B cell (primary cell): ENCODE measurements around the gene DYNLL1. TPM values are rescaled to one million over a fixed set of nuclear protein-coding genes. Genes with fewer than 3 reads are reported as not detected.

Experiments used
- ATAC-seq: fragments of 200-7000 bp; cut with Tn5 transposase; one replicate; pipeline ENCODE4 v1.10.0; 2021; ENCODE audit warnings: low read depth, mild to moderate bottlenecking, moderate number of reproducible peaks, moderate library complexity
- CTCF ChIA-PET: fragments of 350-600 bp; sonication (Branson Sonifier 250); formaldehyde crosslinking; loops from one replicate; lab custom pipeline; 2021; ENCODE audit warnings: antibody characterized with exemption, inconsistent platforms; lab: Charles Lee
- POLR2A ChIA-PET: fragments of 350-600 bp; sonication (Branson Sonifier 250); formaldehyde crosslinking; loops from one replicate; lab custom pipeline; 2021; ENCODE audit warnings: antibody characterized with exemption; lab: Charles Lee
- DNase-seq: peaks from one replicate; pipeline ENCODE4 v3.0.0; 2013
- H2AFZ ChIP-seq: 2 replicates; pipeline ENCODE4 v1.6.1; 2012; ENCODE audit warnings: mild to moderate bottlenecking, low read depth, low read length; ENCODE audit not compliant: insufficient read depth, poor library complexity, severe bottlenecking
- H3K27ac ChIP-seq, 2 donors: 1 replicate in 1 of 2; 2 replicates in 1 of 2; pipeline ENCODE4 v1.5.1; 2012 to 2013; ENCODE audit warnings: low read length in 2 of 2, mild to moderate bottlenecking in 2 of 2, moderate library complexity in 1 of 2
- H3K27me3 ChIP-seq, 4 experiments: fragments of 200-600 bp in 1 of 4; sonication (generic) in 1 of 4; replicated peaks in 1 of 4; 1 replicate in 2 of 4; 2 replicates in 2 of 4; pipeline versions ENCODE4 v1.6.1 to v1.7.0; 2013 to 2016; ENCODE audit warnings: low read length in 3 of 4, mild to moderate bottlenecking in 2 of 4, mixed read lengths in 1 of 4, moderate library complexity in 1 of 4; ENCODE audit not compliant: insufficient read depth in 4 of 4, control insufficient read depth in 3 of 4; ENCODE audit errors: control extremely low read depth in 1 of 4
- H3K36me3 ChIP-seq, 2 experiments: replicated peaks in 1 of 2; 1 replicate in 1 of 2; 2 replicates in 1 of 2; pipeline versions ENCODE4 v1.6.1 to v1.7.1; 2013; ENCODE audit warnings: low read length in 1 of 2; ENCODE audit not compliant: insufficient read depth in 2 of 2, control insufficient read depth in 1 of 2; ENCODE audit errors: control extremely low read depth in 1 of 2, extremely low read depth in 1 of 2
- H3K4me1 ChIP-seq, 2 donors: fragments of 200-600 bp in 1 of 2; sonication (generic) in 1 of 2; 1 replicate in 1 of 2; 2 replicates in 1 of 2; pipeline versions ENCODE4 v1.5.1 to v1.6.1; 2013 to 2017; ENCODE audit warnings: low read length in 2 of 2; ENCODE audit not compliant: control insufficient read depth in 2 of 2, insufficient read depth in 2 of 2
- H3K4me2 ChIP-seq: replicated peaks from 2 replicates; pipeline ENCODE3; 2012; ENCODE audit warnings: mild to moderate bottlenecking, low read depth, low read length; ENCODE audit not compliant: poor library complexity, severe bottlenecking
- H3K4me3 ChIP-seq, 5 experiments: fragments of 200-600 bp in 1 of 5; sonication (generic) in 1 of 5; 1 replicate in 3 of 5; 2 replicates in 2 of 5; pipeline versions ENCODE4 v1.5.1 to v1.7.0; 2011 to 2016; ENCODE audit warnings: low read length in 4 of 5, mild to moderate bottlenecking in 4 of 5, low read depth in 2 of 5, control low read depth in 1 of 5, moderate library complexity in 1 of 5; ENCODE audit not compliant: insufficient read depth in 1 of 5; ENCODE audit errors: control extremely low read depth in 1 of 5, extremely low read depth in 1 of 5
- H3K79me2 ChIP-seq: fragments of 200-600 bp; sonication (generic); one replicate; pipeline ENCODE4 v1.6.0; 2016; ENCODE audit warnings: low read length; ENCODE audit not compliant: control insufficient read depth, insufficient read depth
- H3K9ac ChIP-seq: fragments of 200-600 bp; sonication (generic); 2 replicates; pipeline ENCODE4 v1.6.1; 2017; ENCODE audit warnings: mild to moderate bottlenecking, low read length, moderate library complexity
- H3K9me3 ChIP-seq, 3 donors: one replicate each; pipeline versions ENCODE4 v1.6.1 to v1.7.1; 2013; ENCODE audit warnings: low read length in 2 of 3; ENCODE audit not compliant: control insufficient read depth in 2 of 3, insufficient read depth in 1 of 3; ENCODE audit errors: control extremely low read depth in 1 of 3
- H4K20me1 ChIP-seq: 2 replicates; pipeline ENCODE4 v1.6.0; 2012; ENCODE audit warnings: mild to moderate bottlenecking, low read length; ENCODE audit not compliant: insufficient read depth, control insufficient read depth, poor library complexity, severe bottlenecking
- H3K27ac Mint-ChIP-seq: one replicate; pipeline ENCODE4 v1.8.0; 2021; ENCODE audit warnings: mixed read lengths
- H3K27me3 Mint-ChIP-seq: one replicate; pipeline ENCODE4 v1.8.0; 2021; ENCODE audit warnings: mixed read lengths
- H3K4me1 Mint-ChIP-seq: one replicate; pipeline ENCODE4 v1.8.0; 2021; ENCODE audit warnings: mixed read lengths
- H3K4me3 Mint-ChIP-seq: one replicate; pipeline ENCODE4 v1.8.0; 2021; ENCODE audit warnings: mixed read lengths
- H3K9me3 Mint-ChIP-seq: one replicate; pipeline ENCODE4 v1.8.0; 2022; ENCODE audit warnings: mixed read lengths; ENCODE audit not compliant: insufficient read depth
- CTCF ChIP-seq: fragments of 200-600 bp; IDR thresholded peaks from one replicate; pipeline ENCODE4 v1.8.0; 2022; ENCODE audit warnings: antibody characterized with exemption, mild to moderate bottlenecking
- EZH2 ChIP-seq: IDR thresholded peaks from 2 replicates; pipeline ENCODE4 v1.6.1; 2012; ENCODE audit warnings: borderline replicate concordance, low read depth, mild to moderate bottlenecking, moderate library complexity, low read length; ENCODE audit not compliant: insufficient read depth, poor library complexity, severe bottlenecking
- WGBS: methylation state at CpG from one replicate; pipeline ENCODE4 v1.1.5; 2013; ENCODE audit warnings: missing lambda C conversion rate; ENCODE audit not compliant: insufficient coverage; 5-methylcytosine and 5-hydroxymethylcytosine counted together
- intact Hi-C: fragments of 100-400 bp; cut with micrococcal nuclease; formaldehyde crosslinking; loops from one replicate; pipeline ENCODE4 v1.10.0; 2022
- polyA plus RNA-seq: library from polyadenylated mRNA; depleted of rRNA; stranded (reverse); fragments of >200 nt; gene quantifications from 2 replicates; pipeline ENCODE4 v1.2.3, GENCODE V29; 2012
- total RNA-seq, 2 donors: library from RNA; stranded (reverse); fragments of 120-200 nt in 1 of 2; gene quantifications; 1 replicate in 1 of 2; 2 replicates in 1 of 2; pipeline versions ENCODE4 v1.2.3 to v1.2.4, GENCODE V29; 2013 to 2022

DYNLL1 gene
- total and polyA plus RNA-seq, 2 donors (not counting 1 experiment from before 2014, with no cell fraction given), result 116 to 132 TPM

- Histone ChIP-seq H3K4me2 (no peak overlapping the region), H3K27ac (no peak overlapping the region), H3K4me3 (no peak overlapping the region), H2AFZ (no peak overlapping the region), H3K27me3 (no peaks in the 10 kb centered on the region), H3K36me3 (peaks cover 0 to 46% of the 10 kb centered on the region in 2 experiments), H4K20me1 (peaks cover 96% of the 10 kb centered on the region), H3K9me3 (no peaks in the 10 kb centered on the region), H3K9ac (no peak overlapping the region), H3K79me2 (peaks cover 99% of the 10 kb centered on the region), H3K4me1 (peaks cover 22 to 26% of the 10 kb centered on the region in 2 donors)
- DNase-seq (no peak), ATAC-seq (no peak)
- Mint-ChIP-seq H3K9me3 (no peaks in the 10 kb centered on the region), H3K4me3 (no peak overlapping the region), H3K4me1 (peaks cover 38% of the 10 kb centered on the region), H3K27me3 (no peaks in the 10 kb centered on the region), H3K27ac (no peak overlapping the region)
- WGBS, result 100% methylated on average over 3 of the region's 5 CpGs
- ChIA-PET CTCF (no interaction called here), POLR2A (interaction anchor here (0.7 kb wide), 1 partner anchor 560 kb away, joined by 4 read pairs; no protein-coding TSS in a partner anchor)
- TF ChIP-seq EZH2 (no peak), CTCF (no peak)
- intact Hi-C loops, result no loop called here
Observed at GRCh38 chr12:120542166-120542565, 46.3 kb downstream of the DYNLL1 start.

- Histone ChIP-seq H3K36me3 (peaks cover 4 to 63% of the 10 kb centered on the region in 2 experiments), H3K9me3 (no peaks in the 10 kb centered on the region), H2AFZ (no peak overlapping the region), H3K27me3 (no peaks in the 10 kb centered on the region), H3K4me1 (peaks cover 0 to 1% of the 10 kb centered on the region in 2 donors), H3K4me3 (no peak overlapping the region), H3K4me2 (no peak overlapping the region), H4K20me1 (peaks cover 94% of the 10 kb centered on the region), H3K27ac (no peak overlapping the region), H3K9ac (no peak overlapping the region), H3K79me2 (peaks cover 99% of the 10 kb centered on the region)
- WGBS, result no CpG with 5 or more reads among the region's 3 CpGs
- no peak for TF ChIP-seq CTCF
- no peak for TF ChIP-seq EZH2
- ChIA-PET POLR2A (no interaction called here), CTCF (interaction anchor here (0.7 kb wide), 1 partner anchor 562 kb away, joined by 4 read pairs; no protein-coding TSS in a partner anchor)
- ATAC-seq (no peak), DNase-seq (no peak)
- H3K27ac Mint-ChIP-seq, result no peak overlapping the region
- no peak overlapping the region for H3K4me3 Mint-ChIP-seq
- H3K4me1 Mint-ChIP-seq, result peaks cover 13% of the 10 kb centered on the region
- H3K9me3 Mint-ChIP-seq, result no peaks in the 10 kb centered on the region
- intact Hi-C loops, result no loop called here
- H3K27me3 Mint-ChIP-seq, result no peaks in the 10 kb centered on the region
Observed at GRCh38 chr12:120544691-120545090, 48.8 kb downstream of the DYNLL1 start.
